Measurements from ENCODE around the gene OR6N1. TPM values are rescaled to one million over a fixed set of nuclear protein-coding genes. Genes with fewer than 3 reads are reported as not detected.

OR6N1 gene
- total and polyA plus RNA-seq, 5 donors from 2014 or later = not detected

DNA sequence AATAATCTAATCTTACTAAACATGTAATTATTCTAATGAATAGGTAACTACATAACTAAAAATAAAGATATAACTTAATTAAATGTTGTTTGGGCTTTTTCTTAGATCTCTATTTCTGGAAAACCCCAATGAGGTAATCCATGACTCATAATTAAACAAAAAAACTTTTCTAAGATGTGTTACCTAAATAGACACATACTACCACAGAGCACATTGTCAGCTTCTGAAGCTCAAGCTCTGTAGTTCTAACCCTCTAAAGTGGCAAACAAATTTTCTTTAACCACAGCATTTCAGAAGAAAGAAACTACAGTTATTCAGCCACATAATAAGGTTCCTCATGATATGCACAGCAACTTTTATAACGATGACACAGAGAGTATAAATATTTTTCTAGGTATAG lies 55.7 kb downstream of the OR6N1 start:
- Mint-ChIP-seq H3K27ac (no peak overlapping the region), H3K27me3 (peaks cover 23% of the 10 kb centered on the region), H3K4me1 (no peaks in the 10 kb centered on the region), H3K4me3 (no peak overlapping the region), H3K9me3 (peaks cover 0 to 1% (median 0%) of the 10 kb centered on the region in 7 donors), H3K36me3 (no peaks in the 10 kb centered on the region)
- DNase-seq (no peak), ATAC-seq (ENCODE audit: low read depth in 2 of 2) (no peak)
- H3K27ac ChIP-seq (ENCODE audit: insufficient read depth, low read length, poor library complexity, severe bottlenecking) = no peak overlapping the region
- H3K4me1 ChIP-seq (ENCODE audit: control insufficient read depth, insufficient read depth, low read length, poor library complexity, severe bottlenecking) = no peaks in the 10 kb centered on the region
- H3K9me3 ChIP-seq (ENCODE audit: control insufficient read depth in 2 of 2, low read length in 2 of 2) = no peaks in the 10 kb centered on the region
- no peak overlapping the region for H3K4me3 ChIP-seq (ENCODE audit: low read depth, low read length)
- peaks cover 23% of the 10 kb centered on the region for H3K27me3 ChIP-seq (ENCODE audit: control insufficient read depth, insufficient read depth, low read length)
- no peaks in the 10 kb centered on the region for H3K36me3 ChIP-seq (ENCODE audit: control insufficient read depth, insufficient read depth, low read length)

DNA sequence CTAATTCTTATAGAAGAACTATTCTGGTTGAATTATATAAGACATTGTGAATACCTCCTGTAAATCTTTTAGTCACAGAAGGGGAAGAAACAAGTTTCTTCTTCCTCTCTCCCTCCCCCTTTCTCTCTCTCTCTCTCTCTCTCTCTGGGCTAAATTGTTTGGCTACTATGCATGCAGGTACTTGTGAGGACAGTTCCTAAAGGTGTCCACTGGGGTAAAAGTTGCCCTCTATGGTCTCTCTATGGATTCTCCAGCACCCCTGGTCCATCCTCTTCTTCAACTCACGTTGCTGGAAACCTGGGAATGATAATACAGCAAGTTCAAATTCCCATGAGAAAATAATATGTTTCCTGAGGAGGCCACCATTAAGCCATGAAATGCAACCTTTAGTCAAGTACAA lies 57.2 kb downstream of the OR6N1 start:
- Histone ChIP-seq H3K27ac (ENCODE audit: insufficient read depth, low read length, poor library complexity, severe bottlenecking) (no peak overlapping the region), H3K36me3 (ENCODE audit: control insufficient read depth, insufficient read depth, low read length) (no peaks in the 10 kb centered on the region), H3K27me3 (ENCODE audit: control insufficient read depth, insufficient read depth, low read length) (peaks cover 25% of the 10 kb centered on the region), H3K4me1 (ENCODE audit: control insufficient read depth, insufficient read depth, low read length, poor library complexity, severe bottlenecking) (no peaks in the 10 kb centered on the region), H3K9me3 (ENCODE audit: control insufficient read depth in 2 of 2, low read length in 2 of 2) (no peaks in the 10 kb centered on the region), H3K4me3 (ENCODE audit: low read depth, low read length) (no peak overlapping the region)
- Mint-ChIP-seq H3K4me3 (no peak overlapping the region), H3K36me3 (no peaks in the 10 kb centered on the region), H3K9me3 (peaks cover 0 to 1% (median 0%) of the 10 kb centered on the region in 7 donors), H3K27ac (no peak overlapping the region), H3K27me3 (peaks cover 27% of the 10 kb centered on the region), H3K4me1 (no peaks in the 10 kb centered on the region)
- ATAC-seq (ENCODE audit: low read depth in 2 of 2) (no peak), DNase-seq (no peak)

Other genes with a start within 250 kb of the OR6N1 start
- gene OR6Y1, start 217.8 kb downstream of the OR6N1 start, total RNA-seq = not detected
- gene OR6Y1, start 217.8 kb downstream of the OR6N1 start, polyA plus RNA-seq = not detected
- gene OR6P1, start 201.6 kb downstream of the OR6N1 start, total RNA-seq = not detected
- gene OR6P1, start 201.6 kb downstream of the OR6N1 start, polyA plus RNA-seq = not detected
- not detected for gene OR10X1, start 192.3 kb downstream of the OR6N1 start, total RNA-seq
- gene OR10X1, start 192.3 kb downstream of the OR6N1 start, polyA plus RNA-seq = not detected
- gene OR10Z1, start 166.9 kb downstream of the OR6N1 start, total RNA-seq = not detected
- gene OR10Z1, start 166.9 kb downstream of the OR6N1 start, polyA plus RNA-seq = not detected
- not detected for gene SPTA1, start 85.5 kb downstream of the OR6N1 start, total RNA-seq
- gene SPTA1, start 85.5 kb downstream of the OR6N1 start, polyA plus RNA-seq = not detected
- gene OR6K2, start 71.5 kb downstream of the OR6N1 start, total RNA-seq = not detected
- not detected for gene OR6K2, start 71.5 kb downstream of the OR6N1 start, polyA plus RNA-seq
- not detected for gene OR6K3, start 51.5 kb downstream of the OR6N1 start, total RNA-seq
- not detected for gene OR6K3, start 51.5 kb downstream of the OR6N1 start, polyA plus RNA-seq
- not detected for gene OR6K6, start 17.5 kb downstream of the OR6N1 start, total RNA-seq
- gene OR6K6, start 17.5 kb downstream of the OR6N1 start, polyA plus RNA-seq = not detected
- not detected for gene OR6N2, start 9.0 kb upstream of the OR6N1 start, total RNA-seq
- gene OR6N2, start 9.0 kb upstream of the OR6N1 start, polyA plus RNA-seq = not detected
- gene MNDA, start 59.2 kb upstream of the OR6N1 start, total RNA-seq = not detected
- gene MNDA, start 59.2 kb upstream of the OR6N1 start, polyA plus RNA-seq = 1 to 10 TPM in 1 of 4 donors, under 1 TPM in 2, not detected in 1; 0.15 to 1.3 (median 0.52) TPM
- 97.3 TPM for gene PYHIN1, start 159.4 kb upstream of the OR6N1 start, total RNA-seq
- 100 to 1,000 TPM in 2 of 4 donors, 10 to 100 TPM in 2; 98.0 to 112 (median 102) TPM for gene PYHIN1, start 159.4 kb upstream of the OR6N1 start, polyA plus RNA-seq
- 130 TPM for gene IFI16, start 237.7 kb upstream of the OR6N1 start, total RNA-seq
- 100 to 1,000 TPM in 2 of 4 donors, 10 to 100 TPM in 2; 90.4 to 117 (median 101) TPM for gene IFI16, start 237.7 kb upstream of the OR6N1 start, polyA plus RNA-seq